Liver (tissue), 3 donors: ENCODE data around the gene NIPAL1.

Experiments used
- HNF4G ChIP-seq: IDR thresholded peaks from 2 replicates; pipeline ENCODE4 v1.6.1; 2016; ENCODE audit warnings: antibody characterized with exemption
- JUND ChIP-seq, 2 donors: IDR thresholded peaks; 2 replicates each; pipeline ENCODE4 v1.6.1; 2016; ENCODE audit warnings: antibody characterized with exemption in 2 of 2
- RAD21 ChIP-seq, 2 donors: IDR thresholded peaks; 2 replicates each; pipeline ENCODE4 v1.6.1; 2016; ENCODE audit warnings: antibody characterized with exemption in 2 of 2, mild to moderate bottlenecking in 2 of 2
- TAF1 ChIP-seq: conservative IDR thresholded peaks from 2 replicates; pipeline ENCODE4 v1.6.1; 2016; ENCODE audit warnings: antibody characterized with exemption, mild to moderate bottlenecking
- YY1 ChIP-seq: IDR thresholded peaks from 2 replicates; pipeline ENCODE4 v1.6.1; 2016; ENCODE audit warnings: antibody characterized with exemption, mild to moderate bottlenecking
- TF ChIP-seq, protein P1 (sequence below): fragments of 150-350 bp; IDR thresholded peaks from 2 replicates; pipeline ENCODE4 v1.5.1; 2017; ENCODE audit warnings: improper control_type of control experiment, low read depth, low read length; ENCODE audit not compliant: missing input control
- TF ChIP-seq, protein P2 (sequence below): IDR thresholded peaks from 2 replicates; pipeline ENCODE4 v1.6.1; 2016; ENCODE audit warnings: antibody characterized with exemption
- TF ChIP-seq, protein P3 (sequence below): IDR thresholded peaks from 2 replicates; pipeline ENCODE4 v1.6.1; 2016; ENCODE audit warnings: antibody characterized with exemption, mild to moderate bottlenecking
- TF ChIP-seq, protein P4 (sequence below): IDR thresholded peaks from 2 replicates; pipeline ENCODE4 v1.6.1; 2016; ENCODE audit warnings: antibody characterized with exemption
- donor health status: healthy.
- donor health status: healthy.

DNA sequence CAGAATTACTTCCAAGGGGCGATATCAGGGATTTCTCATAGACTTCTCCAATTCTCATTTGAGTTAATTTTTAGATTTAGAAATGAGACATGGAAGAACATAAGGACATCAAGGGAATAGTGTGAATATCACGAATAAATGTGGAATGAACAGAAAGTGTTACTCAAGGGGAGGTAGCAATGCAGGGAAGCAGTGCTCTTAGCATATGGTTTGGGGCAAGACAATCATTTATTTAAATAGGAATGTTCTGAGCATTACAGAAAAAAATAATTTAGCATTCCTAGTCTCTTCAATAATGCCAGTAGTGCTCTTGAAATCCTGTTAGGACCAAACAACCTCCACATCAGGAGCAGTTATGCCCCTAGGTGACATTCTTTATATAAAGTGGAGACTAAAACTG is 61.9 kb downstream of the NIPAL1 start:
- TF ChIP-seq, protein P1, sequence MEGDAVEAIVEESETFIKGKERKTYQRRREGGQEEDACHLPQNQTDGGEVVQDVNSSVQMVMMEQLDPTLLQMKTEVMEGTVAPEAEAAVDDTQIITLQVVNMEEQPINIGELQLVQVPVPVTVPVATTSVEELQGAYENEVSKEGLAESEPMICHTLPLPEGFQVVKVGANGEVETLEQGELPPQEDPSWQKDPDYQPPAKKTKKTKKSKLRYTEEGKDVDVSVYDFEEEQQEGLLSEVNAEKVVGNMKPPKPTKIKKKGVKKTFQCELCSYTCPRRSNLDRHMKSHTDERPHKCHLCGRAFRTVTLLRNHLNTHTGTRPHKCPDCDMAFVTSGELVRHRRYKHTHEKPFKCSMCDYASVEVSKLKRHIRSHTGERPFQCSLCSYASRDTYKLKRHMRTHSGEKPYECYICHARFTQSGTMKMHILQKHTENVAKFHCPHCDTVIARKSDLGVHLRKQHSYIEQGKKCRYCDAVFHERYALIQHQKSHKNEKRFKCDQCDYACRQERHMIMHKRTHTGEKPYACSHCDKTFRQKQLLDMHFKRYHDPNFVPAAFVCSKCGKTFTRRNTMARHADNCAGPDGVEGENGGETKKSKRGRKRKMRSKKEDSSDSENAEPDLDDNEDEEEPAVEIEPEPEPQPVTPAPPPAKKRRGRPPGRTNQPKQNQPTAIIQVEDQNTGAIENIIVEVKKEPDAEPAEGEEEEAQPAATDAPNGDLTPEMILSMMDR: no peak
- TF ChIP-seq HNF4G: no peak
- TF ChIP-seq JUND (IDR thresholded peaks at IDR 0.05): no peak
- TF ChIP-seq, protein P2, sequence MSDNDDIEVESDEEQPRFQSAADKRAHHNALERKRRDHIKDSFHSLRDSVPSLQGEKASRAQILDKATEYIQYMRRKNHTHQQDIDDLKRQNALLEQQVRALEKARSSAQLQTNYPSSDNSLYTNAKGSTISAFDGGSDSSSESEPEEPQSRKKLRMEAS: no peak
- TF ChIP-seq, protein P3, sequence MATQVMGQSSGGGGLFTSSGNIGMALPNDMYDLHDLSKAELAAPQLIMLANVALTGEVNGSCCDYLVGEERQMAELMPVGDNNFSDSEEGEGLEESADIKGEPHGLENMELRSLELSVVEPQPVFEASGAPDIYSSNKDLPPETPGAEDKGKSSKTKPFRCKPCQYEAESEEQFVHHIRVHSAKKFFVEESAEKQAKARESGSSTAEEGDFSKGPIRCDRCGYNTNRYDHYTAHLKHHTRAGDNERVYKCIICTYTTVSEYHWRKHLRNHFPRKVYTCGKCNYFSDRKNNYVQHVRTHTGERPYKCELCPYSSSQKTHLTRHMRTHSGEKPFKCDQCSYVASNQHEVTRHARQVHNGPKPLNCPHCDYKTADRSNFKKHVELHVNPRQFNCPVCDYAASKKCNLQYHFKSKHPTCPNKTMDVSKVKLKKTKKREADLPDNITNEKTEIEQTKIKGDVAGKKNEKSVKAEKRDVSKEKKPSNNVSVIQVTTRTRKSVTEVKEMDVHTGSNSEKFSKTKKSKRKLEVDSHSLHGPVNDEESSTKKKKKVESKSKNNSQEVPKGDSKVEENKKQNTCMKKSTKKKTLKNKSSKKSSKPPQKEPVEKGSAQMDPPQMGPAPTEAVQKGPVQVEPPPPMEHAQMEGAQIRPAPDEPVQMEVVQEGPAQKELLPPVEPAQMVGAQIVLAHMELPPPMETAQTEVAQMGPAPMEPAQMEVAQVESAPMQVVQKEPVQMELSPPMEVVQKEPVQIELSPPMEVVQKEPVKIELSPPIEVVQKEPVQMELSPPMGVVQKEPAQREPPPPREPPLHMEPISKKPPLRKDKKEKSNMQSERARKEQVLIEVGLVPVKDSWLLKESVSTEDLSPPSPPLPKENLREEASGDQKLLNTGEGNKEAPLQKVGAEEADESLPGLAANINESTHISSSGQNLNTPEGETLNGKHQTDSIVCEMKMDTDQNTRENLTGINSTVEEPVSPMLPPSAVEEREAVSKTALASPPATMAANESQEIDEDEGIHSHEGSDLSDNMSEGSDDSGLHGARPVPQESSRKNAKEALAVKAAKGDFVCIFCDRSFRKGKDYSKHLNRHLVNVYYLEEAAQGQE: no peak
- TF ChIP-seq RAD21 (IDR thresholded peaks at IDR 0.05): no peak
- TF ChIP-seq, protein P4, sequence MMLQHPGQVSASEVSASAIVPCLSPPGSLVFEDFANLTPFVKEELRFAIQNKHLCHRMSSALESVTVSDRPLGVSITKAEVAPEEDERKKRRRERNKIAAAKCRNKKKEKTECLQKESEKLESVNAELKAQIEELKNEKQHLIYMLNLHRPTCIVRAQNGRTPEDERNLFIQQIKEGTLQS: no peak
- no peak for TF ChIP-seq YY1
- no peak for TF ChIP-seq TAF1
